ENCODE data around the gene MCTP1.
"Not testable (repeated sequence)": the region's sequence is repeated elsewhere in the genome, so short reads cannot be mapped to it uniquely, and the experiment has no call there.

Gene MCTP1

DNA sequence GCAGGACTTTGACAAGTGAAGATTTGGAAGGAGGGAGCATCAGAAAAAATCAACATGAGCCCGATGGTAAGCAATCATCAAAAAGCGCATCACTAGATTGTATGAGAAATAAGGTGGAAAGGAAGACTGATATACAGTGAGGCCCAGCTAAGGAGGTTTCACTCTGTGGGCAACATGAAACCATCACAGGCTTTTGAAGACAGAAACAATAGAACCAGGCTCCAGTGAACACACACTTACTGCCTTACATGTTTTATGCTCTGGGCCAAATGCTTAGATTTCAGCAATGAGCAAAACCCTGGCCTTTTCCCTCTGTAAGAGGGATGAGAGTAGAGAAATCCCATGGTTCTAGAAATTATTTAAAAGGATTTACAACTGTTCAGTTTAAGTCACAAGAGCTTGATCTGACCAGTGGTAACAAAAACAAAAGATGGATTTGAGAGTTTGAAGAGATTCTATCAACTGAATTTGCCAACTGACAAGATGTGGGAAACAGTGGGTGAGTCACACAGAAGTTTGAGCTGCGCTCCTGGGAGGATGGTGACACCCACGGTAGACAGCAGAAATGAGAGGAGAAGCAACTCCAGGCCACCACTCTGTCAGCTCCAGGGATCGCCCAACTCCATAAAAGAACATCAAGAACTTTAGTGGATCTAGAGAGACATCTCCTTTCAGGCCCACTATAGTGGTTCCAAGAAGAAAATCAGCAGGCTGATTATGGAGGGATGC, 261.8 kb downstream of the MCTP1 start:
- DNase-seq, result no peak

DNA sequence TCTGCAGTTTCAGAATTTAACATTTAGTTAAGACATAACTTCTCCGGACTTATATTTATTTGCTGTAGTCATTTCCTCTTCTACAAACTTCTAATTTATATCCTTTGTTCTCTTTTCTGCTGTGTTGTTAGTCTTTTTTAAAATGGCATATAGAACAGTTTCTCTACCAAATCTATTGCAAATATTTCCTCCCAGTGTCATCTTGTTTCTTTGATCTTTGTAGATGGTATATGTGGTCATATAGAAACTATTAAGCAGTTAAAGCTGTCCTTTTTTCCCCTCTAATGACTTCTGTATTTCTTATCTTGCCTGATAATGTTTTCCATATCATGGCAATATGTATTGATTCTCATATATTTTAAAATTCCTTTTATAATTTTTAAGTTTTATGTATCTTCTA, 264.5 kb downstream of the MCTP1 start:
- no peak for DNase-seq

DNA sequence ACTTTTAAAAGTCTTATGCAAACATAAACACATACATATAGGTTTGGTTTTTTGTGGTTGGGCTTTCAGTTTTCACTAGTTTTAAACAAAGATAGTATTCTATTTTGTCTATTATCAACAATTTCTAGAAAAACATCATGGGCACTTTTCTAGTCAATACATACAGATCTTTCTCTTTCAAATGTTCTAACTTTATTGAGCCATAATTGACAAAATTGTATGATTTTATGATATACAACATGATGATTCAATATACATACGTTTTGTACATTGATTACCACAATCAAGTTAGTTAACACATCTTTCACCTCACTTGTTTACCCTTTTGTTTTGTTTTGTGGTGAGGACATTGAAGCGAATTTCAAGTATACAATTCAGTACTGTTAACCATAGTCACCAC, 265.9 kb downstream of the MCTP1 start:
- DNase-seq, result no peak

DNA sequence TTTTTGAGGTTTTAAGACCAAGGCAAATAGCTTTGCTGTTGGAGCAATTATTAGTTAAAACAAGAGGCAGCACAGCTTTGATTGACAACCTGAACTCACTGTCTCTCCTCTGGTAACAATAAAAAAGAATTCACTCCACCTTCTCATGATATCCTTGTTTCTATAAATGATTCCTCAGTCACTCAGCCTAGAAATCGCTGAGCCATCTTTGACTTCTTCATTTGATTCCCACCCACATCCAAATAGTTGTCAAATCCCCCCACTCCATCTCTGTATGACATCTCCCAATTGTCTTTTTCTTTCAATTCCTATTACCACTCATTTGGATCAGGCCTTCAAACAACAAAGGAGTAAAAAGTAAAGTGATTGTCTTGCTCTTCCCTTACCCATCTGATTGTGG, 266.4 kb downstream of the MCTP1 start:
- no peak for DNase-seq

DNA sequence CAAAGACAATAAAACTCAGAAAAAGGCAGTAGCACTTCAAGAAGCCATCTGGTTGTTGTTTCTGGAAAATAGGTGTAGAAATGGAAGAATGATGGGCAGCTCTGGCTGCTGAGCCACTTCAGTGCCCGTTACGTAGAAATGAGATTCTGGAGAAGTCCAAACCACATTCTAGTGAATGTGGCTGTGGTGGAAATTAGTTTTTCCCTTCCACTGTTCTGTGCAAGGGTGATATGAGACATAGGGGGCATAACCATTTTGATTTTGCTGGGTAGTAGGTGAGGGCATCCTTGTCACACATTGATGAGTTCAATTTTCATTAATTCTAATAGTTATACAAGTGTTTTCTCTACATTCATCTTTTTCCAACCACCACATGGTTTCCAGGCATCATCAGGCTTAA, 275.1 kb downstream of the MCTP1 start:
- no peak for DNase-seq

DNA sequence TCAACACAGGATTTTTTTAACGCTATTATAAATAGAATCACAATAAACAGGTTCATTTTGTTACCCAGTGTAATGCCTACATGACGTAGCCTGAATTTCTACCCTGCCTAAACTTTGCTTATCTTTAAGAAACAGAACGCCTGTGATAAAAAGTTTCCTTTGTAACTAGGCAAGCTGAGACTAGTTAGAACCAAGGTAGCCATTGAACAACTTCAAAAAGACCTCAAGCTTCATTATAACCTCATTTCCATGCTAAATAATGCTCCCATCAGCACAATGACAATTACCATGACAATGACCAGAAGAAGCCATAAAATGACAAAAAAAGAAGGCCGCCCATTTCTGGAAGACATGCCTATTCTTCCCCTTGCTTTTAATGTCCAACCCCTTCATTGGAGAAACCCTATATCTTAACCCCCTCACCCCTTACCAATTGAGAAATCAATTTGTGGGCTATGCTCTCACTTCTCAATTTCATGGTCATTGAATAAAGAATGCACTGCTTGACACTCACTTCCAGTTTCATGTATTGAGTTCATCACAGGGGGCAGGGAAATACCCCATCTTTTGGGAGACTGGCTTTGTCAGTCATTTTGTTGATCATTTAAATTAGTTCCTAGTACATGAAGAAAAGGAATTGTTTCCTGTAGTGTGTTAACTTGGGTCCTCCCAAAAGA, 276.8 kb downstream of the MCTP1 start:
- DNase-seq, result no peak

DNA sequence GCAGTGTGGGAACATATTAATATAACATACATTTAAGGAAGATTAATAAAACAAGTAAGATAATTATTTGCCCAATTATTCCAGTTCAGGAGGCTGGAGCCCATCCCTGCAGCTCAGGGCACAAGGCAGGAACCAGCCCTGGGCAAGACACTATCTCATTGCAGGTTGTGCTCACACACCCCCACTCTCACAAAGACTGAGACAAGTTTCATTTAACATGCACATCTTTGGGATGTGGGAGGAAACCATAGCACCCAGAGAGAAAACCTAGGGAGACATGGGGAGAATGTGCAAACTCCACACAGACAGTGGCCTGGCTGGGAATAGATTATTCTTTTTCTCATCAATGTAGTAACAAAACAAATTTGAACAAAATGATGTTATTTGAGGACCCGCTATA, 279.1 kb downstream of the MCTP1 start:
- DNase-seq, result no peak

DNA sequence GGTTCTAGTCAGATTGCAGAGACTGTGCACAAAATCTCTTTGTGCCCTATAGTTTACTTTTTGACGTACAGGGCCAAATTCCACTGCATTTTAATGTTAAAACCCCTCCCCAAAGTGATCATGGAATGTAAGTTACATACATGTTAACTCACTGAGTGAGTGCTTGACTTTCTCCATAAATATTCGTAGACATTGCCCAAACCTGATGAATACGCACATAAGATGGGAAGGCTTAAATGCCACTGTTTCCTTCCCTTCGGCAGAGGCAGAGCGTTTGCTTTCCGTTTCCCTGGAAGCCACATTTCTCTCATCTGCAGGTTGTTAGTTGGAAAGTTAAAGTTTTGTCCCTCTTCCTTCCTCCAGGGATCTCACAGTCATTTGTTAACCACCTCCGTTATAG, 286.2 kb downstream of the MCTP1 start:
- DNase-seq, result no peak

DNA sequence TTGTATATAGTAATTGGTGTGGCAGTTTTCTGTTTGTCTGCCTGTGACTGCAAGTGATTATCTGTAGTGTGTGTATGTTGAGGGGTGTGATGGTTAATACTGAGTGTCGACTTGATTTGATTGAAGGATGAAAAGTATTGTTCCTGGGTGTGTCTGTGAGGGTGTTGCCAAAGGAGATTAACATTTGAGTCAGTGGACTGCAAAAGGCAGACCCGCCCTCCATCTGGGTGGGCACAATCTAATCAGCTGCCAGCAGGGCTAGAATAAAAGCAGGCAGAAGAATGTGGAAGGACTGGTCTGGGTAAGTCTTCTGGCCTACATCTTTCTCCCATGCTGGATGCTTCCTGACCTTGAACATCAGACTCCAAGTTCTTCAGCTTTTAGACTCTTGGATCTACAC, 290.4 kb downstream of the MCTP1 start:
- not testable (repeated sequence) for DNase-seq

DNA sequence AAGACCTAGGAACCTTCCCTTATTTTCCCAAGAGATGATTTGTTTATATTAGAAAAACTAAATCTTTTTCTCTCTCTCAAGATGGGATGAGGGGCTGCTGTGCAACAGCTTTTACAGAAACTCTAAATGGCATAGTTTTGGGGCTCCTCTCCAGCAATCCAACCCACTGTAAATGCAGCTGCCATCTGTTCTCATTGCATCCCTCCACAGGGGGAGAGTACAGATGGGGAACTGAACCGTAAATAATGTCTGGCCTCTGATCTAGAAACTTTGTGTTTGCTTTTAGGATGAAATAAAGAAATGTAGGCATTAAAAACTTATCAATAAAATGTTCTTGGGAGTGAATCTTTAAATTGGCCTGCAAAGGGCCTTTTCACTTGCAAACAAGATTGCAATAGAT, 291.4 kb downstream of the MCTP1 start:
- DNase-seq, result no peak

DNA sequence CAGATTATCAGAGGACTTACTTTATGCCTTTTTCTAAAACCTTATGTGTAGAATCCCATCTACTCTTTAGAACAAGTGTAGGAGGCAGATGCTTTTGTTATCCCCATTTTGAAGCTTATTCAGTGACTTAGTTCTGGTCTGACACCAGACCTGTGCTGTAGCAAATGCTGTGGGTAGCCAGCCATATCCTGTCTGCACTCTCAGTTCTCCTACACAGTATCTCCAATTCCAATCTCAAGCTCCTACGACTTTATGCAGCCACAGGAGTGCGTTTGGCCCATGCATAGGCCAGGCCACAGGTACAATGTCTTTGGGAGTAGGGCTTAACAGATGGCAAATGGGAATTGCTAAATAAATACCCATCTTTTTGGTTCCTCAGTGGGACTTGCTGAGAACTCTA, 292.6 kb downstream of the MCTP1 start:
- no peak for DNase-seq

DNA sequence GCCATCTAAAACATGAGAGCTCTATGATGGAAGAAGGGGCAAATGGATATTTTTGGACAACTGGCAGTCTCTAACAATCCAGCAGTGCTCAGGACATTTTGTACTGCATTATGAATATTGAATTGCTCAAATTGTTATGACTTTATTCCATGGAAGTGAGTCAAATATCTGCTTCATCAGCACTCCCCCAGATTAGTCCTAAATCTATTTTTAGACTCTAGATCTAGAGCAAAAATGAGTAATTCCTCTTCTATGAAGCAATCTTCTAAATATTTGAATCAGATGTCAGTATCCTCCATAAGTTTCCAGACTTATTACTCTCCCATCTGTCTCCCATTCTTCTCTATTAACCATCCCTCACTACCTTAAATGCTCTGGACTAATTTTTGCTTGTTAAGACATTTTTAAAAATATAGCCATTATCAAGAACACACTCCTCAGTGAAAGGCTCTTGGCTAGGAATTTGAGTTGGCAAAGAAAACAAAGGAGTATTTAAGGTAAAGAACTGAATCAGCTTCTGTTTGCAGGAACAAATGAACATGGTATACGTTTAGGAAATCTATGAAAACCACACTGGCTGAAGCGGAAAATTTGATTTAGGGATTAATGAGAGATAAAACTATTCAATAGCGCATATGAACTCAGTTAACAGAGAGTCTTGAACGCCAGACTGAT, 300.9 kb downstream of the MCTP1 start:
- DNase-seq, result no peak

DNA sequence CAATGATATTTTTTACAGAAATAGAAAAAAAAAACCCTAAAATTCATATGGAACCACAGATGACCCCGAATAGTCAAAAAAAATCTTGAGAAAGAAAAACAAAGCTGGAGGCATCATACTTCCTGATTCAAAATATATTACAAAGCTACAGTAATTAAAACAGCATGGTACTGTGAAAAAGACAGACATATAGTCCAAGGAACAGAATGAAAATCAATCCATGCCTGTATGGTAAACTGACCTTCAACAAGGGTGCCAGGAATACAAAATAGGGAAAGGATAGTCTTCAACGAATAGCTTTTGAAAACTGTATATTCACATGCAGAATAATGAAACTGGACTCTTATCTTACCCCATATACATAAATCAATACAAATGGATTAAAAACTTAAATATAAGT, 307.5 kb downstream of the MCTP1 start:
- no peak for DNase-seq

DNA sequence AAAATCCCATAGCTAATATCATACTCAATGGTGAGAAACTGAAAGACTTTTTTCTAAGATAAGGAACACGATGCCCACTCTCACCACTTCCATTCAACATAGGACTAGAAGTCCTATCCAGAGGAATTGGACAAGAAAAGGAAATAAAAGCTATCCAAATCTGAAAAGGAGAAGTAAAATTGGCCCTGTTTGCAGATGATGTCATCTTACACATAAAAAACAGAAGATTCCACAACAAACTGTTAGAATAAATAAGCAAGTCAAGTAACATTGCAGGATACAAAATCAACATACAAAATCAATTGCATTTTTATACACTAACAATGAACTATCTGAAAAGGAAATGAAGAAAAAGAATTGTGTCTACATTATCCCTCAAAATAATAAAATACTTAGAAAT, 308.0 kb downstream of the MCTP1 start:
- no peak for DNase-seq

DNA sequence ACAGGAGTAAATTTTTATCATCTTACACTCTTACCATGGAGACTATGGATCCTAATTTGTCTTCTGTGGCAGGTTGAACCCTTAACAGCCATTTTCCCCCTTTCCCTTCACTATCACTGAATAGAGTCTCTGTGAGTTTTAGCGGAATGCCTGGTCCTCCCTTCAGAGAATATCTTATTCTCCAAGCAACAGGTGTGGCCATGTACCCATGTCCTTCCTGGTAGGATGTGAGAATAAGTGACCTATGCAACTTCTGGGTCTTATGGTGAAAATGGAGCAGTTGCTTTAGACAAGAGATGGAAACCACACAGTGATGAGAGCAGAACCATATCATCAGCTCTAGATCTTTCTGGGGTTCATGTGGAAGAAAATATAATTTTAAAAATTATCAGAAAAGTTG, 312.6 kb downstream of the MCTP1 start:
- DNase-seq, result no peak

DNA sequence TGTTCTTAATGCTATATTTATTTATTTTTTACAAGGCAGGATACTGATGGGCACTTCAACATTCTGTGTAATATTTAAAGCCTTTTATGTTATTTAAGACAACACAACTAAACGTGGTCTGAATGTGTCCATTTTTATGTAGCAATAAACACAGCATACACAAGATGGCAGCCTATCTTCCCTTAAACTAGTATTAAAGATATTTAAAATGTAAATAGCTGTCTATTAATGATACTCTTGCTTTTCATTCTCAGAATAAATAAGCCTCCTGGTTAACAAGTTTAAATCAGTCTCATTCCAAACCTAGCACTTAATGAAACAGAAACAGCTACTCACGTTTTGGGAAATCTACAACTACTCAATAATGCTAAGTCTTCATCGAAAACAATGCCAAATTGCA, 315.7 kb downstream of the MCTP1 start:
- no peak for DNase-seq

DNA sequence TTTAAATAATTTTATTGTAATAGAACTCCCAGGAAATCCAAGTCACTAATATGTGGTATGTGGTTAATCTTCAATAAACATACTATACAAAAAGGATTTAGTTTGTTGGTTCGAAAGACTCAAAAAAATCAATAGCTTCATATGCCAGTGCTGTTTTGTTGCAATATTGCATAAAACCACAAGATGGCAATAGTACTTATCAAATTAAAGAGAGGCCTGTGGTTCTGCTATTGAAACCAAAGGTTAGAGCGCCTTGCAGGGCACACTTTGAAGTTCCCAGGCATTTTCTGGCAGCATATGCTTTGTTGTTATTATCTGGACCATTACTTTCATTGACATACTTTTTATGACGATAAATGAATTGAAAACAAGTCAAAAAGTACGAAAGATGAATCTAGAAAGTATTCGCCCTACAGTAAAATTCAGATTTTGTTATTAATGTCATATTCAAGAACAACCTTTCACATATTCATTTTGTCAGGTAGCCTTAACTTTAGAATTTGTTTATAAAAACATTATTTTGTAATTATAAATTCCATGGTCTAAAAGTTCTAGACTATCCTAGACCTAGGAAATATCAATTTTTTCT, 316.3 kb downstream of the MCTP1 start:
- no peak for DNase-seq

DNA sequence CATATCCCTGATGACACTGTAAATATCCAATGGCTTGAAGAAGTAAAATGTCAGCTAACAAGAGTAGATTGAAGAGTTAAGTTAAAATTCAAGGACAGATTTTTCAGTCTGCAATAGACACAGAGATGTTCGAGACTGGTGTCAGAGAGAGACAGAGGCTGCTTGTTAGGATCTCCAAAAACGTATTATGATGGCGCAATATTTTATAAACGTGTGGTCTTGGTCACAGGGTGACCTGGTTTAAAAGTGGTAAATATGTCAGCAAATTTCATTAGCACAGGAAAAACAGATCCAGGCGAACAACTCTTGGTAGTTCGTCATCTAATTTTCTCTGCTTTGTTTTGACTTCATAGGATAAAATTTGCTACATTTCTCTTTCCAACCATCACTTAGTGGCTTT, 317.4 kb downstream of the MCTP1 start:
- DNase-seq, result no peak

DNA sequence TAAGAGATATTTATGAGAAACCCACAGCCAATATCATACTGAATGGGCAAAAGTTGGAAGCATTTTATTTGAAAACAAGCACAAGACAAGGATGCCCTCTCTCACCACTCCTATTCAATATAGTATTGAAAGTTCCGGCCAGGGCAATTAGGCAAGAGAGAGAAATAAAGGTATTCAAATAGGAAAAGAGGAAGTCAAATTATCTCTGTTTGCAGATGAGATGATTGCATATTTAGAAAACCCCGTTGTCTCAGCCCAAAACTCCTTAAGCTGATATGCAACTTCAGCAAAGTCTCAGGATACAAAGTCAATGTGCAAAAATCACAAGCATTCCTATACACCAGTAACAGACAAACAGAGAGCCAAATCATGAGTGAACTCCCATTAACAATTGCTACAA, 325.6 kb downstream of the MCTP1 start:
- DNase-seq, result not testable (repeated sequence)

DNA sequence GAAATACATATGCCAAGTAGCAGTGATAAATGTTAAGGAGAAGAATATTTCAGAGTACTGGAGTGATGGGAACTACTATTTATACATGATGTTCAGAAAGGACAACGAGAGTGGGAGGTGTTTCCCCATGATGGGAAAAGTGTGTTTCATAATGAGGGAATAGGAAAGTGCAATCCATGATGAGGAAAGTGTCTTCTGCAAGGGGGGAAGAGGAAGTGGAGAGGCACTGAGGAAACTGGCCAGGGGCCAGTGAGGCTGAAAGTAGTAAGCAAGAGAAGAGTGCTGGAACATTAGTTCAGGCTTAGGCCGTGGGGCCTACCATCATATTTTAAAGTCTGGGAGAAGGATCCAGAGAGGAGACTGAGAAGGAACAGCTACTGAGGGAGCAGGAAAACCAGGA, 339.2 kb downstream of the MCTP1 start:
- DNase-seq, result no peak

DNA sequence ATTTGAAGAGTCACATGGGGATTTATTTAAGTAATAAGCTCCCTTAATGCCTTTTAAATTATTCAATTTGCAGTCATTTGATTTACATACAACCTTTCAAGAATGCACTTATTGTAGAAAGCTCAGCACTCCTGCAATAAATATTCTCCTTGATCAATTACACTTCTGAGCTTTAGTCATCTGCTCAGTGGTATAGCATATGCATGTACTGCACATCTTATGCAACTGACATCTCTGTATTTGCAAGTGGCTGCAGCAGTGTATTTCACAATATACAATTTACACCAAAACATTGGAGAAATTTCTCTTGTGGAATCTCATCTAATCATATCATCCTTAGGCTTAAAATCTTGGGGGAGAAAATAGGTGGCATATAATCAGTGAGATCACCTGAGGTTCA, 340.7 kb downstream of the MCTP1 start:
- DNase-seq, result no peak

DNA sequence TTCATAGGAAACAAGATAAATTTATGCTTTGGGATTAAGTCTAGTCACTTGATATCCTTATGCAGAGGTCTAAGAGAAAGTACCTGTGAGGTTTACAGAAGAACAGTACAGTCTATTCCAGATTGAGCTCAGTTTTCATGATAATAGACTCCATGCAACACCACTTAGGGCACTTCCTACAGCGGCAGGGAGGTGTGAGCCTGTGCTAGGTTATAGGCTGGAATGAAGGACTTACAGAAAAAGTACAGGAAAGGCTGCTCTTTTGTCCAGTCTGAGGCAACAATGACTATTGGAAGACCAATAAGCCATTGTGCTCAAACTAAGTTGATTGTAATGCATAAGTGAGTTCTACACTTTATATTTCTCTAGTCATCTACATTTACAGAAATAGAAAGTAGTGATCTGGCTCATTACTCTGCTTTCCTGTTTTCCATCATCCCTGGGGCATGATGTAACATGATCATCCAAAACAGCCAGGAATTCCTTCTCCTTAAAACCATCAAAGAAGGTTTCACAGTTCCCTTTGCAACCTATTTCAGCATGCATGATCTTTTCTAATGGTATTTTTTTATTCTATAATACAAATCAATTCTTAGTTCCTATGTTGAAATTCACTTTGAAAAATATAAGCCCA, 343.7 kb downstream of the MCTP1 start:
- DNase-seq, result no peak

DNA sequence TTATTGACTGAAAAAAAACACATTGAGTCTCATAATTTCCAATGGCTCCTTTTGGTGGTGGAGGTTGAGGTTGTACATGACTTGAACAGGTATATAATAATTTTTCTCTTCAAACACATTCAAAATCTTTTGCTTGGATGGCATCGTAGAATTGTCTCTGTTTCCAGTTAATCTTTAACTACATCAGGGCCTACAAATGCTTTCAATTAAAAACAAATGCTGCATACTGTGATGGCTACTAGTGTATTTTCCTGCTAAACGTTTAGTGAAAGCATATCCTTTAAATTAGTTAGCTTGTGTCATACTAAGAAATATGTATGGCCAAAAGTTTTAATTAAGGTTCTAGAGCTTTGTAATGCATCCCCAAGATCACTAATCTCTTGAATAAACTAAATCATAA, 352.6 kb downstream of the MCTP1 start:
- no peak for DNase-seq

DNA sequence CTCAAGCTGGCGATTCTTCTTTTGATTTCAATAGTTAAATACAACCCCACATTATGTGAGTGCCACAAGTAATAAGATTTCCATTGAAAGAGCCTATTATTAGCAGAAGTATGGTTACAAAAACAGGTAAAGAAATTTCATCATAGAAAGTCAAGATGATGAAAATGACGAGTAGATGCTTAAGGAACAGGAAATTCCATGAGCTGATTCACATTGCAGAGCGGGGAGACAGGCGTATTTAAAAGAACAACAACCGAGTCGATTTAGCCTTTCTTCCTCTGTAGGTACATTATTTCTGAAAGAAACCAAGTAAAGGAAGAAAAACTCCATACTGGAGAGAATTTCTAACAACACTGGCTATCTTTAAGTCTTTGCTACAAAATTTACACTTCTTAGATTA, 356.0 kb downstream of the MCTP1 start:
- DNase-seq, result no peak

Measured in activated CD4-positive, alpha-beta T cell treated with anti-CD3 and anti-CD28 coated beads, Interleukin-2, amount 50 U/mL, for 48 hours (primary cell).